Peyer's patch (tissue), 4 donors: ENCODE data around the gene MFSD8. TPM values are rescaled to one million over a fixed set of nuclear protein-coding genes. Genes with fewer than 3 reads are reported as not detected.

ENCODE experiments used
- DNase-seq, 3 donors: peaks; one replicate each; pipeline ENCODE4 v3.0.0-alpha.2; 2017 to 2019
- H3K27ac ChIP-seq, 4 donors: fragments of 200-600 bp; sonication (generic); one replicate each; pipeline ENCODE4 v1.5.1; 2016 to 2019
- H3K27me3 ChIP-seq, 2 donors: fragments of 200-600 bp; sonication (generic); one replicate each; pipeline ENCODE4 v1.5.1; 2019
- H3K36me3 ChIP-seq, 3 donors: fragments of 200-600 bp; sonication (generic); one replicate each; pipeline ENCODE4 v1.5.1; 2016 to 2019
- H3K4me1 ChIP-seq, 4 donors: fragments of 200-600 bp; sonication (generic); one replicate each; pipeline ENCODE4 v1.5.1; 2016 to 2019
- H3K4me3 ChIP-seq, 4 donors: fragments of 200-600 bp; sonication (generic); 1 replicate in 3 of 4; 2 replicates in 1 of 4; pipeline ENCODE4 v1.5.1; 2016 to 2019; ENCODE audit warnings: mild to moderate bottlenecking in 1 of 4
- H3K9me3 ChIP-seq, 4 donors: fragments of 200-600 bp; sonication (generic); one replicate each; pipeline ENCODE4 v1.5.1; 2016 to 2019; ENCODE audit warnings: mild to moderate bottlenecking in 1 of 4
- POLR2A ChIP-seq, 2 donors: fragments of 450-650 bp; IDR thresholded peaks; one replicate each; pipeline ENCODE4 v1.5.1; 2017; ENCODE audit warnings: antibody characterized with exemption in 2 of 2, mild to moderate bottlenecking in 2 of 2, moderate library complexity in 2 of 2
- total RNA-seq, 4 donors: library from RNA; depleted of rRNA; stranded (reverse); fragments of >200 nt; gene quantifications; one replicate each; pipeline ENCODE4 v1.1.0, GENCODE V29; 2016
- TF ChIP-seq, protein P1 (sequence below), 6 experiments: fragments of 450-650 bp in 4 of 6; fragments of 200-600 bp in 2 of 6; sonication (generic) in 1 of 6; IDR thresholded peaks; one replicate each; pipeline ENCODE4 v1.5.1; 2017 to 2019; ENCODE audit warnings: antibody characterized with exemption in 6 of 6, mild to moderate bottlenecking in 3 of 6, moderate library complexity in 1 of 6

The MFSD8 gene
- total RNA-seq, 4 donors from 2014 or later = 29.9 to 40.8 (median 35.1) TPM

DNA sequence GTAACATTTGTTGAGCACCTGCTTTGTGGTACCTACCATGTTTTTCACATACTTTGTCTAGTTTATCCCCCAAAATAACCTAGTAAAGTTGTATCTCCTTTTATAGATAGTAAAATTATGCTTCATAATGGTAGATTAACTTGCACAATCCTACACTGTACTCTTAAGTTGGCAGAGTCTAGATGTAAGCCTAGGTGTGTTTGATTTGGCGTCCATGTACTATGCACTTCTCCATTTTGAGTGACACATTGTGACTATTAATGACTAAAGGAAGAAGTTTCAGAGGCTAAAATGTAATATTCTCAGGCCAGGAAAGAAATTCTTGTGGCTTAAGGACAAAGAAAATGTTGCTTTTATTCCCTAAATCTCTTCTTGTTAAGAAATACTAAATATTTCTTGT is 68.9 kb downstream of the MFSD8 start:
- TF ChIP-seq, protein P1, sequence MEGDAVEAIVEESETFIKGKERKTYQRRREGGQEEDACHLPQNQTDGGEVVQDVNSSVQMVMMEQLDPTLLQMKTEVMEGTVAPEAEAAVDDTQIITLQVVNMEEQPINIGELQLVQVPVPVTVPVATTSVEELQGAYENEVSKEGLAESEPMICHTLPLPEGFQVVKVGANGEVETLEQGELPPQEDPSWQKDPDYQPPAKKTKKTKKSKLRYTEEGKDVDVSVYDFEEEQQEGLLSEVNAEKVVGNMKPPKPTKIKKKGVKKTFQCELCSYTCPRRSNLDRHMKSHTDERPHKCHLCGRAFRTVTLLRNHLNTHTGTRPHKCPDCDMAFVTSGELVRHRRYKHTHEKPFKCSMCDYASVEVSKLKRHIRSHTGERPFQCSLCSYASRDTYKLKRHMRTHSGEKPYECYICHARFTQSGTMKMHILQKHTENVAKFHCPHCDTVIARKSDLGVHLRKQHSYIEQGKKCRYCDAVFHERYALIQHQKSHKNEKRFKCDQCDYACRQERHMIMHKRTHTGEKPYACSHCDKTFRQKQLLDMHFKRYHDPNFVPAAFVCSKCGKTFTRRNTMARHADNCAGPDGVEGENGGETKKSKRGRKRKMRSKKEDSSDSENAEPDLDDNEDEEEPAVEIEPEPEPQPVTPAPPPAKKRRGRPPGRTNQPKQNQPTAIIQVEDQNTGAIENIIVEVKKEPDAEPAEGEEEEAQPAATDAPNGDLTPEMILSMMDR (IDR thresholded peaks at IDR 0.05) = no peak
- TF ChIP-seq POLR2A (IDR thresholded peaks at IDR 0.05) = no peak
- H3K4me3 ChIP-seq = no peak overlapping the region
- no peaks in the 10 kb centered on the region for H3K4me1 ChIP-seq
- H3K27me3 ChIP-seq = no peaks in the 10 kb centered on the region
- H3K36me3 ChIP-seq = no peaks in the 10 kb centered on the region
- DNase-seq = no peak
- no peak overlapping the region for H3K27ac ChIP-seq
- no peaks in the 10 kb centered on the region for H3K9me3 ChIP-seq

DNA sequence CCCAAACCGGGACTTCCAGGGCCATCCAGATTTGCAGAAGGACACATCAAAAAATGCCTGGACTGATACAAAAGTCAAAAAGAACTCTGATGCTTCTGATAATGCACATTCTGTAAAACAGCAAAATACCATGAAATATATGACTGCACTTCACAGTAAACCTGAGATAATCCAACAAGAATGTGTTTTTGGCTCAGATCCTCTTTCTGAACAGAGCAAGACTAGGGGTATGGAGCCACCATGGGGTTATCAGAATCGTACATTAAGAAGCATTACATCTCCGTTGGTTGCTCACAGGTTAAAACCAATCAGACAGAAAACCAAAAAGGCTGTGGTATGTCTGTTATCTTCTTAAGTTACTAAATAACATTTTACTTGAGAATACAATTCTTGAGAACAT is 75.1 kb downstream of the MFSD8 start:
- Histone ChIP-seq H3K36me3 (no peaks in the 10 kb centered on the region), H3K9me3 (no peaks in the 10 kb centered on the region), H3K27ac (no peak overlapping the region), H3K4me1 (no peaks in the 10 kb centered on the region), H3K4me3 (no peak overlapping the region), H3K27me3 (no peaks in the 10 kb centered on the region)
- TF ChIP-seq, protein P1 (IDR thresholded peaks at IDR 0.05) = no peak
- no peak for TF ChIP-seq POLR2A (IDR thresholded peaks at IDR 0.05)
- no peak for DNase-seq

DNA sequence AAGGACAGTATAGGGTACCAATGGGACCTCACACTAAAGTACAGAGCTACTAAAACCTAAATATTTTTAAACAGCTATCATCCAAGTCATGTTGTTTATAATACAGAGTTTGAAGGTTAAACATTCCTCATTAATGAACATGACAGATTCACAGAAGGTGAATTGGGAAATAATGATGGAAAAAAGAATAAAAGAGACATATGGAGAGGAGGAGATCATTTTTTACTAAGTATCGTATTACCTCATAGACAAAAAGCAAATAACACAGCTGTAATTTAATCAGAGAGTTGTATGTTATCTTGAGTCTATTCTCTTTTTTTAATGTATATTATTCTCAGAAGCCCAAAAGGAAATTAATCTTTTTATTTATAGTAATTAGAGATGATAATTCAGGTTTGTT is 76.4 kb downstream of the MFSD8 start:
- no peak overlapping the region for H3K4me3 ChIP-seq
- no peaks in the 10 kb centered on the region for H3K27me3 ChIP-seq
- H3K36me3 ChIP-seq = no peaks in the 10 kb centered on the region
- no peaks in the 10 kb centered on the region for H3K9me3 ChIP-seq
- DNase-seq = no peak
- no peak overlapping the region for H3K27ac ChIP-seq
- H3K4me1 ChIP-seq = no peaks in the 10 kb centered on the region
- TF ChIP-seq, protein P1 (IDR thresholded peaks at IDR 0.05) = no peak
- no peak for TF ChIP-seq POLR2A (IDR thresholded peaks at IDR 0.05)

DNA sequence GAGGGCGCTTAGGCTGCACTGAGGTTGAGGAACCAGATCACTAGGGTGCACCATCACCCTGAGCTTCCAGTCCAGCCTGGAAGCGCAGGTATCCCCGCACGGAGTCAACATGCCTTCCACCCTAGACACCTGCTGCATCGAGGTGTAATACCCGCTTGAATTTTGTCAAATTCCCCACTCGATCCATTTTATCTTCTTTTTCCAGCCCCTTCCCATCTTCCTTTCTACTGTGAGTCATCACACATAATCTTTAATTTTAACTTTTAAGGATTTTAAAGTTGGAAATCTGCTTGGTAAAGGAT is 83.5 kb downstream of the MFSD8 start:
- H3K4me3 ChIP-seq = peak overlapping the region; percentile 59 to 94 (median 81)
- no peaks in the 10 kb centered on the region for H3K9me3 ChIP-seq
- no peak for TF ChIP-seq POLR2A (IDR thresholded peaks at IDR 0.05)
- TF ChIP-seq, protein P1 (IDR thresholded peaks at IDR 0.05) = no peak
- peak overlapping the region in 3 of 4 donors; percentile 76 to 90 (median 78) for H3K27ac ChIP-seq
- H3K27me3 ChIP-seq = no peaks in the 10 kb centered on the region
- DNase-seq = no peak
- peaks cover 0 to 5% (median 0%) of the 10 kb centered on the region in 4 donors for H3K4me1 ChIP-seq
- no peaks in the 10 kb centered on the region for H3K36me3 ChIP-seq

DNA sequence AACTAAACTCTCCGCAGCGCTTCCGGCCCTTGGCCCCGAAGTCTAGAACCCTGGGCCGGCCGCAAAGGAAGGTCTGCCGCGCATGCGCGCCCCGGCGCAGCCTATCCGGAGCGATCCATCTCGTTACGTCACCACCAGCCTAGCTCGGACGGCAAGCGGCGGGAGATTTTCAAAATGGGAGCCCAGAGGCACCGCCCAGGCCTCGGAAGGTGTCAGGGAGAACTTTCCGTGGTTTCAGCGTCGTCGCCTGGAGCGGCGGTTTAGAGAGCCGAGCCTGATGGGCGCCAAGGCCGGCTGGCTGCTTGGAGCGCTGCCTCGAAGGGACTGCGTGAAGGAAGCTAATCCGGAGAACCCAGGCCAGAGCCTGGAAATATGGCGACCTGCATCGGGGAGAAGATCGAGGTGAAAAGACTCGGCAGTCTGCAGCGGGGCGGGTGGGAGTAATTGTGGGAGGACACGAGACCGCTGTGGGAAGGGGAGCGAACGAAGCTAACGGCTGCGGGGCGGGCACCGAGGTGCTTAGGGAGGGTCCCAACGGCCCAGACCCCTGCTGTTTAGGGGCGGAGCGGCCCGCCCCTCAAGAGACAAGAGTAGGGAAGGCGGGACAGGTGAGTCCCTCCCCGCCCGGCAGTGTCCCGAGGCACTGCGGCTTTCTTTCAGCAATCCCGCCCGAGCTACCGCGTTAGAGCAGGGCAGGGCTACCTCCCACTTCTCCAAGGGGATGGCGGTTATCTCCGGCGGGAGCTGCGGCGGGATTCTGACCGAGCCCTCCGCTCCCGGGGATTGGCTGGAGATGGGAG is 84.0 kb downstream of the MFSD8 start, which contains the start of gene PLK4:
Gene PLK4 (plus strand): TSS at position 131 of the 800 bp plus-strand sequence. CDS start 242 bp downstream, at position 373.
- Histone ChIP-seq H3K4me3 (peak within 1 kb of the TSS; percentile 59 to 94 (median 81)), H3K4me1 (peaks cover 0 to 5% (median 0%) of the 10 kb centered on the region in 4 donors), H3K27ac (peak within 1 kb of the TSS; percentile 76 to 90 (median 77)), H3K36me3 (no peaks in the 10 kb centered on the region), H3K27me3 (no peaks in the 10 kb centered on the region), H3K9me3 (no peaks in the 10 kb centered on the region)
- peak; percentile 92 to 98 (median 96) for DNase-seq
- TF ChIP-seq, protein P1 (IDR thresholded peaks at IDR 0.05) = no peak
- TF ChIP-seq POLR2A (IDR thresholded peaks at IDR 0.05) = peak in 1 of 2 donors; percentile 1
